Measurements from ENCODE around the gene EXOC3. TPM values are rescaled to one million over a fixed set of nuclear protein-coding genes. Genes with fewer than 3 reads are reported as not detected.

Gene EXOC3
- total RNA-seq = 59.5 TPM
- long read RNA-seq, transcript EXOC3-209 (13 exons, 2,825 nt) = major isoform, 76 of 107 reads
- long read RNA-seq, partial matches to known transcripts = 13 of 107 reads
- long read RNA-seq, other reads (novel, unspliced or antisense) = 15 of 107 reads

- TF ChIP-seq CTCF (IDR thresholded peaks at IDR 0.05) = no peak
- Histone ChIP-seq H3K36me3 (peaks cover 17% of the 10 kb centered on the region), H3K4me1 (peaks cover 24% of the 10 kb centered on the region), H3K27ac (peak within 1 kb of the TSS; percentile 89), H3K9me3 (no peaks in the 10 kb centered on the region), H3K27me3 (no peaks in the 10 kb centered on the region), H3K4me3 (peak within 1 kb of the TSS; percentile 91)
- intact Hi-C loops (cut with DNase I) = no loop called here
- DNase-seq = peak; percentile 91
- peak; percentile 95 for ATAC-seq
These were observed at the start of gene EXOC3 for GRCh38 chr5:442335-443238. TSS of gene EXOC3 (plus strand) at chr5:443176. CDS start at chr5:446206, 3,030 bp downstream.

- Histone ChIP-seq H3K4me1 (peaks cover 15% of the 10 kb centered on the region), H3K4me3 (no peak overlapping the region), H3K36me3 (no peaks in the 10 kb centered on the region), H3K27me3 (no peaks in the 10 kb centered on the region), H3K27ac (no peak overlapping the region), H3K9me3 (no peaks in the 10 kb centered on the region)
- TF ChIP-seq CTCF (IDR thresholded peaks at IDR 0.05) = no peak
- no peak for ATAC-seq
- intact Hi-C loops (cut with DNase I) = no loop called here
- peak; percentile 54 for DNase-seq
These were observed 49.1 kb upstream of the EXOC3 start for GRCh38 chr5:393846-394275.

DNA sequence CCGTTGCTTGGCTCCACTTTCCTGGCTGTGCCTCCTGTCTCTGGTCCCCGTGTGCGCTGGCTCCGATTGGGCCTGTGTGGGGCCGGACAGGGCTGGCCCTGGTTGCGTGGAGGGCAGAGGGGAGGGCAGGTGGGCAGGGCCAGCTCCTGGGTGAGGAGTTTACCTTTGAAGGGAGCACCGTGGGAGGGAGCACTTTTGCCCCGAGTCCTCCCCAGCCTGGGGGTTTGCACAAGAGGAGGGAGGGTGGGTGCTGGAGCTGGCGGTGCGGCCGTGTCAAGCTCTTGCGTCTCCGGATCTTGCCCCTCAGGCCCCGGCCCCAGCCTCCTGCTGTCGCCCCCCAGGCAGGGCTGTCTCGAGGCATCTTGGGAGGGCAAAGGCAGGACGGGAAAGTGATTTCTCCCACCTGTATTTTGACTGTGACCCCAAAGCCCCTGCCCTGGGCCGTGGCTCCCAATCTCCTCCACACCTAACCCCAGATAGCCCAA, 48.3 kb upstream of the EXOC3 start:
- Histone ChIP-seq H3K4me1 (peaks cover 23% of the 10 kb centered on the region), H3K36me3 (no peaks in the 10 kb centered on the region), H3K9me3 (no peaks in the 10 kb centered on the region), H3K4me3 (no peak overlapping the region), H3K27ac (peak overlapping the region; percentile 66), H3K27me3 (no peaks in the 10 kb centered on the region)
- DNase-seq = peak; percentile 56
- intact Hi-C loops (cut with DNase I) = no loop called here
- TF ChIP-seq CTCF (IDR thresholded peaks at IDR 0.05) = no peak
- ATAC-seq = no peak

- Histone ChIP-seq H3K4me1 (peaks cover 29% of the 10 kb centered on the region), H3K4me3 (no peak overlapping the region), H3K36me3 (no peaks in the 10 kb centered on the region), H3K27me3 (no peaks in the 10 kb centered on the region), H3K27ac (peak overlapping the region; percentile 66), H3K9me3 (no peaks in the 10 kb centered on the region)
- DNase-seq = peak; percentile 53
- intact Hi-C loops (cut with DNase I) = no loop called here
- ATAC-seq = peak; percentile 3
- no peak for TF ChIP-seq CTCF (IDR thresholded peaks at IDR 0.05)
These were observed 47.6 kb upstream of the EXOC3 start for GRCh38 chr5:395156-395920.

GRCh38 chr5:395921-396530, 47.0 kb upstream of the EXOC3 start:
- Histone ChIP-seq H3K36me3 (no peaks in the 10 kb centered on the region), H3K27ac (peak overlapping the region; percentile 66), H3K27me3 (no peaks in the 10 kb centered on the region), H3K4me1 (peaks cover 32% of the 10 kb centered on the region), H3K4me3 (no peak overlapping the region), H3K9me3 (no peaks in the 10 kb centered on the region)
- no peak for ATAC-seq
- TF ChIP-seq CTCF (IDR thresholded peaks at IDR 0.05) = no peak
- intact Hi-C loops (cut with DNase I) = no loop called here
- DNase-seq = peak; percentile 52

Data from upper lobe of right lung (tissue), 1 donor.